ENCODE measurements around the gene ZFPM1.
"Not testable (repeated sequence)": the region's sequence is repeated elsewhere in the genome, so short reads cannot be mapped to it uniquely, and the experiment has no call there.

ZFPM1 gene

DNA sequence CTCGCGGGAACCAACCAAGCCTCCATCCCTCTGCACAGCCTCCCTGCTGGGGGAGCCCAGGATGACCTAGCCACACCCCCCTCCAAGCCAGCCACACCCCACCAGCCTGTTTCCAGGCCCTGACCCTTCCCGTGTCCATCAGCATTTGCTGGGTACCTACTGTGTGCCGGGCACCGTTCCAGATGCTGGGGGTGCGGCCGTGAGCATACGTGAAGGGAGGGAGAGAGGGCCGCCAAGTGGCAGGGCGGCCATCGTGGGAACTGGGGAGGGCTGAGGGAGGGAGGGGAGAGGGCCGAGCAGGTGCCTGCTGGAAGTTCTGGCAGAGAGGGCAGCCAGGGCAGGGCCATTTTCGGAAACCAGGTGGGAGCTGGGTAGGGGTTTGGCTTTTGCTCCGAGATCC lies 23.1 kb downstream of the ZFPM1 start:
- DNase-seq (ENCODE audit: insufficient read length, low spot score) (no peak), FAIRE-seq (no peak)
- no peak for TF ChIP-seq POLR2A (IDR thresholded peaks at IDR 0.05; ENCODE audit: low read depth, low read length)

DNA sequence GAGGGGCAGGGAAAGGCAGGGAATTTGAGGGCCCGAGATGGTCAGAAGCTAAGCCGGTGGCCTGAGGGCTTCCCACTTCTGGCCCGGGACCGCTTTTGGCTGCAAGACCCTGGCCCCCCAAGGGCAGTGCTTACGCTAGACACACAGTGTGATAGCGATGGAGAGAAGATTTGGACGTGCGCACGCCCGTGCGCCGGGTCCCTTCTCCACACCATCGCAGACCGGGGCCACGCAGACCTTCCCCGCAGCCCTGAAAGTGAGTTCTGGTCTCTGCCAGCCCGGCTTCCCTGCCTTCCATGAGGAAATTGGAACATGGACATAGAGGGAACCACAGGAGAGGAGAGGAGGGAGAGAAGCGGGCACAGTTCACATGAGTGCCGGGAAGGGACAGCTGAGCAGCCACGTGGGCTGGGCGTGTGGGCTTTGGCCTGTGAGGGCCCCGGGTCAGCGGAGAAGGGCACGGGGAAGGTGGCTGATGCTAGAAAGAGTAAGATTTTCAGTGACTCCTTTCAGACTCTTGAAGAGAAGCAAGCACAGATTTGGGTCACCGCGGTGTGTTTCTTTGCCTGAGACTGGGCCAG lies 23.8 kb downstream of the ZFPM1 start:
- TF ChIP-seq POLR2A (IDR thresholded peaks at IDR 0.05; ENCODE audit: low read depth, low read length) = no peak
- no peak for FAIRE-seq
- no peak for DNase-seq (ENCODE audit: insufficient read length, low spot score)

DNA sequence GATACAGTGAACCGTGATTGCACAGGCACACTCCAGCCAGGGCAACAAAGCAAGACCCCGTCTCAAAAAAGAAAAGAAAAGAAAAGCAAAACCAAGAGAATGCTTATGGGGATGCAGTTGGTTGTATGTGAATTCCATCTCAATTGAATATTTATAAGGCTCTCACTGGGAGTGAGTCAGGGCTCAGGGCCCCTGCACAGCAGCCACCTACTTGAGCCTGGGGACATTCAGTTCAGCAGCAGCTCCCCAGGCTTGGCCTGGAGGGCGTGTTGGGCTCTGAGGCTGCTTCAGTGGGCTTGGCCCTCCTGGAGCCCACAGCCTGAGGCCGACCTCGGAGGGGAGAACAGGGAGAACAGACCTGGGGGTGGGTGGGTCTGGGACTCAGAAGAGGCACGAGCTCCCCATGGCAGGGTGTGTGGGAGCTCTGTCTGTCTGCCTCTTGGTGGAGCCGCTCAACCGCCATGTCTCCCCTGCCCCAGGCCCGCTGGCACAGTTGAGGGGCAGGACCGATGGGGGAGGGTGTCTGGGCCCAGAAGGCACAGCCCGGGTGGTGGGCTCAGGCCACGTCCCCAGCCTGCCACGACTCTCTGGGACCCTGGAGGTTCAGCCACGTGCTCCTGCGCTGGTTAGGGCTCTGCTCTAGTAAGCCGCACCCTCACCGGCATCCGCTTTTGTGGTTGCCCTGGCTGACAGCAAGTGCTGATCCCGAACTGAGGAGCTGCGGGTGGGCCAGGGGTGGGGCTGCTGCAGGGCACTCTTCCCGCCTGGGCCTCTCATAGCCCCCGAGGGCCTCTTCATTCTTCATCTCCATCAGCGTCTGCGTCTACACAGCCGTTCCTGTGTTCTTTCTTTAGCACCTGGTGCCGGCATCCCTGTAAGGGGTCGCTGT lies 24.8 kb downstream of the ZFPM1 start:
- FAIRE-seq (no peak), DNase-seq (ENCODE audit: insufficient read length, low spot score) (peak; percentile 60)
- no peak for TF ChIP-seq POLR2A (IDR thresholded peaks at IDR 0.05; ENCODE audit: low read depth, low read length)

DNA sequence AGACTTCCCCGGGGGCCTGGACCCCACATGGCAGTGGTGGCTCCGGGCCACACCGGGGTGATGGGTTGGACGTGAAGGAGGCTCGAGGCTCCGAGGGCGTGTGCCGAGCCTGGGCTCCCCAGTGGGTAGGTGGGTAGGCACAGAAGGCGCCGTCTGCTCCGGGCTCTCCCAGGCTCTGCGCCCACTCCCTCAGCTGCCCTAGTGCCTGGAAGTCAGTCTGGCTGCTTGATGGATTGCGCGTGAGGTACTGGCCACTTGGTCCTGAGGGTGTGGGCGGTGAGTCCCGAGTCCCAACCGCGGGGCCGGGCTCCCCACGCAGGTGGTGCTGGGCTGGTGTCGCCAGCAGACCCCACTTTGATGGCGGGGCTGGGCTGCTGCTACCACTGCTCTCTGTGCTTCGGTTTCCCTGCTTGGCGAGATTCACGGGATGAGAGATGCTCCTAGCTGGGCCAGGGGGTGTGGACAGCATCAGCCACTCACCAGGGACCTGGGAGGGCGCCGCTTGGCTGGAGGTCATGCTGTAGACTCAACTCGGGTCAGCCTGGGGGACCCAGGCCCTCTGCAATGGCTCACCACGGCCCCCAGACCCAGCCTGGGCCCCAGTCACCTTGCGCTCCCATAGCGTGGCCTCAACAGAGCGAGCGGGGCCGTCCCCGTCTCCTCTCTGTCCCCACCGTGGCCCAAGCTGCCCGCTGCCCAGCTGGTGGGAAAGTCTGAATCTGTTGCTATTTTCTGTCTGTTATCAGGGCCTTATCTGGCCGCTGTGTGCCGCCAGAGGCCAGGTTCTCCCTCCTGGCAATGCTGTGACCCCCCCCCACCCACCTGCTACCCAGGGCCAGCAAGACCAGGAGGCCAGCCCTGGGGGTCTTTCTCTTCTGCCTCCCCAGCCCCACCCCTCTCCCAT lies 26.1 kb downstream of the ZFPM1 start:
- FAIRE-seq (no peak), DNase-seq (ENCODE audit: insufficient read length, low spot score) (no peak)
- TF ChIP-seq POLR2A (IDR thresholded peaks at IDR 0.05; ENCODE audit: low read depth, low read length) = no peak

DNA sequence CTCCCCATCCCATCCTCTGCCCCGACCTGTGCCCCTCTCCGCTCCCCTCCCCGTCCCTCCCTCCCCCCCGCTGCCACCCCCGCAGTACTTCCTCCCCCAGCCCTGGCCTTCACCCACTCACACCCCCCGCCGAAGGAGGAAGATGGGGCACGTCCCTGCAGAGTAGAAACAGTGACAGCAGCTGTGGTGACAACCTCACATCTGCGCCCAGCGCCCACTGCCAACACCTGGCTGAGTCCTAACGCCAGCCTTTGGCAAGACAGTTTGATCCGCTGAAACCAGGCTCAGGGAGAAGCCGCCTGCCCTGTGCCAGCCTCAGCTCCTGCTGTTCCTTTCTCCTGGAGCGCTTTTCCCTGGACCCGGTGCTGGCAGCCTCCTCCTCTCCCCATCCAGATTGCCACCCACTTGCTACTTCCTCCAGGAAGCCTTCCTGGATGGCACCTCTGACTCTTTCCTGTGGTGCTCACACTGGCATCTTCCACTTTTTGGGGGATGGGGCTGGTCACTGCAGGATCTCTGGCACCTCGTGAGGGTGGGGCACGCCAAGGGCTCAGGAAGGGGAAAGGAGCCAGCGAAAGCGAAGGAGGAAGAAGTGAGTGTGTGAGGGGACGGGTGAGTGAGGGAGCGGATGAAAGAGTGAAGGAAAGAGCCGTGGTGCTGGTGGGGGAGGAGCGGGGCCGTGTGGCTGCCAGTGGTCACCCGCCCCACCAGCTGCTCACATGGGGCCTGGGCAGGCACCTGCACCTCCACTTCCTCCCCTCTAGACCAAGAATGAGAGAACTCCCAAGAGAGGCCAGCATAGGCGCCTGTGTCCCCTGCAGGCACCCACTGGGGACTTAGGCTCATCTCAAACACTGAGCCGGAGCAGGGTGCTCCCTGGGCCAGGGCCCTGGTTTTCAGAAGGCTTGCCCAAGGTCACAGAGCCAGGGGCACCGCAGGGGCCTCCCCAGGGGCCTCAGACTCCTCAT lies 27.0 kb downstream of the ZFPM1 start:
- FAIRE-seq (no peak), DNase-seq (ENCODE audit: insufficient read length, low spot score) (no peak)
- TF ChIP-seq POLR2A (IDR thresholded peaks at IDR 0.05; ENCODE audit: low read depth, low read length) = no peak

DNA sequence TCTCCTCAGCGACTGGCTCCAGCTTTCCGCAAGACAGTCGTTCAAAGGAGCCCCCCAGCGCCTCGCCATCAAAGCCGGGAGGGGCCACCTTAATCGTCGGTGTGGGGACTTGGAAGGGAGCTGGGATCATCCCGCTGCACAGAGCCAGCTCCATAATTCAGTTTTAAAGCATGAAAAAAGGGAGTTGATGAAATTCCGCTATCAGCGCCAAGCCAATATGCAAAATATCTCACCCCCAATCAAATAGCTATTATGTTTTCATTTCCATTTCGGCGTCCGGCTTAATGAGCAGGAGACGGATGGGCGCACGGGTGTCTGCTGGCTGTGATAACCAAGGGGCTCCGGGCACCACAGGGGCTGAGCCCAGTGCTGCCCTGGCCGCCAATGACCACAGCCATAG lies 27.7 kb downstream of the ZFPM1 start:
- TF ChIP-seq POLR2A (IDR thresholded peaks at IDR 0.05; ENCODE audit: low read depth, low read length) = no peak
- FAIRE-seq = no peak
- DNase-seq (ENCODE audit: insufficient read length, low spot score) = no peak

DNA sequence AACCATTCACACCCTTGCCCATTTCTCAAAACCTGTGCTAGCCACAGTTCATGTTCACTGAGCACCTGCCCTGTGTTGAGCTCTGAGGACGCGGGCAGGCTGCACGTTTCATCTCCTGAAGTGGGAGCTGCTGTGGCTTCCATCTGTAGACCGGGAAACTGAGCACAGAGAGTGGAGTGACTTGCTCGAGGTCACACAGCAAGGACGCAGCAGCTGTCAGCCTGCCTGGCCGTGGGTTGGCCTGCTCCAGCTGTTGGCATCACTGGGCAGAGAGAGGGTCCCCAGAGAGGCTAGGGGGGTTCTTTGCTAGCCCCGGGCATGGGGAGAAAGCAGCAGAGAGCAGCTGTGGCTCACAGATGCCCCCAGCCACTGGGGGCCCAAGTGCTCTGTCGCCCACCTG lies 28.8 kb downstream of the ZFPM1 start:
- no peak for FAIRE-seq
- no peak for DNase-seq (ENCODE audit: insufficient read length, low spot score)
- no peak for TF ChIP-seq POLR2A (IDR thresholded peaks at IDR 0.05; ENCODE audit: low read depth, low read length)

DNA sequence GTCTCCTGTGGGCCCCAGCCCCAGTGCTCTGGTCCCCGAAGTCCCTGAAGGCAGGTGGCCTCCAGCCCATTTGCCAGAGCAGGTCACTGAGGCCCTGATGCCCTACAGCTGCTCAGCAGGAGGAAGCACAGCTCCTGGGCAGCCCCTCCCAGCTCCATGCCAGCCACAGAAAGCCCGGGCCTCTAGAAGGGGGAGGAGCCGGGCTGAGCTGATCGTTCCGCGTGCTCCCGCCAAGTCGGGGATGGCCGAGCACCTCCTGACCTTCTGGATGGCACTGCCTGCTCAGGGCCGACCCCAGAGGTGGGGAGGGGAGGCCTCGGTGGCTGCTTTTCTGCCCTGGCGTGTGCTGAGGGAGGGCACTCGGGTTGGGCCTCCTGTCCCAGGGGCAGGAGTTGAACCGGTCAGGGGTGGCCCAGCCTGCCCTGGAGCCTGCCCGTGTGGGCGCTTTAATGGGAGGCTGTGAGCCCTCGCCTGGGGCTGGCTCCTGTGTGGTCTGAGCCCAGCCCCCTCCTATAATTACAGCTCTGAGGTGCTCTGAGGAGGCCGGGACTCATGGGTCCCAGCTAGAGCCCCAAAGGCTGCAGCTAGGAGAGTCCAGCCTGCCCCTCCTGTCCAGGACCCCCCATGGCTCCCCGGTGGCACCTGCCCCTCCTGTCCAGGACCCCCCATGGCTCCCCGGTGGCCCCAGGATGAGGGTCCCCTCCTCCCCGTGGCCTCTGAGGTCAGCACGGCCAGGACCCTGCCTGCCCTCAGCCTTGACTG lies 29.7 kb downstream of the ZFPM1 start:
- FAIRE-seq (no peak), DNase-seq (ENCODE audit: insufficient read length, low spot score) (no peak)
- no peak for TF ChIP-seq POLR2A (IDR thresholded peaks at IDR 0.05; ENCODE audit: low read depth, low read length)

DNA sequence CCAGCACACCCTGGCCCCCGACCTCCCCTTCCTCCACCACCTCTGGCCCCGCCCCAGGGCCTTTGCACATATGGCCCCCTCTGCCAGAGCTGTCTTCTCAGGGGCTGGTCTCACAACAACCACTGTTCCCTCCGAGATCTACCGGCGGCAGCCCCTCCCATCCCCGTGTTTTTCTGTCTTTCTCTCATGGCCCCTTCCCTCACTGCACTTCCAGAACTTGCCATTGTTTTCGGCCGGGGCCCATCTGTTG lies 30.2 kb downstream of the ZFPM1 start:
- no peak for TF ChIP-seq POLR2A (IDR thresholded peaks at IDR 0.05; ENCODE audit: low read depth, low read length)
- FAIRE-seq = no peak
- DNase-seq (ENCODE audit: insufficient read length, low spot score) = no peak

DNA sequence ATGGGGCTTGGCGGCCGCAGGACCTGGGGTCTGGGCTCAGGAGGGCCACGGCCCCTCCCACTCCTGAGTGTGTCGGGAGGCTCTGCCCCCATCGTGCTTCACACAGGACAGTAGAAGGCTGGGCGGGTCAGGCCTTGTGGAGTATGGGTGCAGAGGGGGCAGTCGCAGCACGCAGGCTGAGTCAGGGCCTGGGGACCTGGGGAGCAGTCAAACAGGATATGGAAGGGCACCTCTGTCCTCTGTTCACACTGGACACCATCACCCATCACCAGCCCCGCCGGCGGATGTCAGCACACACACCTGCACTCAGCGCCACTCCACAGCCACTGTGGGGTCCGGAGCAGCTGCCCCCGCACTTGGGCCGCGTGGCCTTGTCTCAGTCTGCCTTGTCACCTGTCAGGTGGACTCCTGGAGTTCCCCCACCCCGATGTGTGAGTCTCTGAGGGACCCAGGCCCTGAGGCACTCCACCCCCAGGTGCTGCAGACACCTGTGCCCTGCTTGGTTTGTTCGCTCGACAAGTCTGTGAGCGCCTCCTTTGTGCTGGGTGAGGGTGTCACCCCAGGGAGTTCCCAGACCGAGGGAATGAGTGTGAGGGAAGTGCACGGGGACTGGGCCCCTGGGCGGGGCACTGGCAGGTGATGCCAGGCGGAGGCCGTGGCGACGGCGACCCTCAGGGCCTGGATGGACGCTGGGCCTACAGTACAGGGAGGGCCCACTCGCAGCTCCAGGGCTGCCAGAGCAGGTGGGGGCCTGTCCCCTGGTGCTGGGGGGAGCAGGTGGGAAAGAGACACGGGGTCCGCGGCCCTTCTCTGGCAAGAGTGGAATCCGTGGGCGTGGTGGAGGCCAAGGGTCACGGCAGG lies 31.7 kb downstream of the ZFPM1 start:
- no peak for TF ChIP-seq POLR2A (IDR thresholded peaks at IDR 0.05; ENCODE audit: low read depth, low read length)
- DNase-seq (ENCODE audit: insufficient read length, low spot score) (no peak), FAIRE-seq (no peak)

DNA sequence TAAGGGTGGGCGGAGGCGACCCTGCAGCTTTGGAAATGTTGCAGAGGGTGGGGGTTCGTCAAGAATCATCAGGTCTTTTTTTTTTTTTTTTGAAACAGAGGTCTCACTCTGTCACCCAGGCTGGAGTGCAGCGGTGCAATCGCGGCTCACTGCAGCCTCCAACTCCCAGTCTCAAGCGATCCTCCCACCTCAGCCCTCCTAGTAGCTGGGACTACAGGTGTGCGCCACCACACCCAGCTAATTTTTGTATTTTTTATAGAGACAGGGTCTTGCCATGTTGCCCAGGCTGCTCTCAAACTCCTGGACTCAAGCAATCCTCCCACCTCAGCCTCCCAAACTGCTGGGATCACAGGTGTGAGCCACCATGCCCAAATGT lies 32.3 kb downstream of the ZFPM1 start:
- not testable (repeated sequence) for DNase-seq (ENCODE audit: insufficient read length, low spot score); FAIRE-seq
